OCI-LY3 (cell line): ENCODE results near the gene DNAH7.

ENCODE experiments used
- H2AFZ ChIP-seq: fragments of 200-600, 300-600 bp; shearing (Covaris generic); 2 replicates; pipeline ENCODE4 v1.6.0; 2014; ENCODE audit warnings: antibody characterized with exemption, low read depth, low read length
- H3K27ac ChIP-seq: fragments of 200-600, 300-600 bp; sonication (generic); 2 replicates; pipeline ENCODE4 v1.5.1; 2014; ENCODE audit warnings: mild to moderate bottlenecking, low read length, moderate library complexity, mixed read lengths
- H3K27me3 ChIP-seq: fragments of 200-600, 300-600 bp; sonication (generic); 2 replicates; pipeline ENCODE4 v1.6.1; 2014; ENCODE audit warnings: low read depth, low read length, mixed read lengths
- H3K36me3 ChIP-seq: fragments of 200-600, 300-600 bp; sonication (generic); replicated peaks from 2 replicates; pipeline ENCODE3; 2014; ENCODE audit warnings: low read depth, low read length, mixed read lengths
- H3K4me1 ChIP-seq: fragments of 300-600, 200-600 bp; sonication (generic); 2 replicates; pipeline ENCODE4 v1.6.1; 2014; ENCODE audit warnings: low read length, mixed read lengths
- H3K4me2 ChIP-seq: fragments of 200-600, 300-600 bp; sonication (generic); 2 replicates; pipeline ENCODE4 v1.6.1; 2014; ENCODE audit warnings: low read length, mixed read lengths
- H3K4me3 ChIP-seq: fragments of 300-600, 200-600 bp; sonication (generic); 2 replicates; pipeline ENCODE4 v1.5.1; 2014; ENCODE audit warnings: antibody characterized with exemption, mild to moderate bottlenecking, low read length, moderate library complexity
- H3K79me2 ChIP-seq: fragments of 300-600, 200-600 bp; shearing (Covaris generic); 2 replicates; pipeline ENCODE4 v1.6.1; 2014; ENCODE audit warnings: mild to moderate bottlenecking, low read length, mixed read lengths
- H3K9ac ChIP-seq: fragments of 300-600, 200-600 bp; shearing (Covaris generic); 2 replicates; pipeline ENCODE4 v1.6.0; 2014; ENCODE audit warnings: mild to moderate bottlenecking, low read length, moderate library complexity
- H3K9me3 ChIP-seq: fragments of 200-600, 300-600 bp; shearing (Covaris generic); 2 replicates; pipeline ENCODE4 v1.6.1; 2014; ENCODE audit warnings: low read length, mixed read lengths; ENCODE audit not compliant: insufficient read depth
- H4K20me1 ChIP-seq: fragments of 200-600, 300-600 bp; sonication (generic); 2 replicates; pipeline ENCODE4 v1.6.1; 2016; ENCODE audit warnings: low read length, mixed read lengths; ENCODE audit not compliant: insufficient read depth
- CTCF ChIP-seq: fragments of 200-600, 300-600 bp; sonication (generic); IDR thresholded peaks from 2 replicates; pipeline ENCODE4 v1.5.1; 2014; ENCODE audit warnings: antibody characterized with exemption, low read length, low read depth
- EZH2phosphoT487 ChIP-seq: fragments of 200-600 bp; shearing (Covaris generic); IDR thresholded peaks from 2 replicates; pipeline ENCODE4 v1.6.1; 2018; ENCODE audit warnings: antibody characterized with exemption, mixed run types, low read depth

The DNAH7 gene

GRCh38 chr2:195857132-195857531 is 211.5 kb downstream of the DNAH7 start:
- no peak overlapping the region for H3K4me3 ChIP-seq
- no peak overlapping the region for H2AFZ ChIP-seq

GRCh38 chr2:195850764-195851163 is 217.9 kb downstream of the DNAH7 start:
- Histone ChIP-seq H3K4me3 (no peak overlapping the region), H3K9me3 (no peaks in the 10 kb centered on the region), H2AFZ (no peak overlapping the region), H3K4me1 (no peaks in the 10 kb centered on the region), H3K4me2 (no peak overlapping the region), H3K27me3 (no peaks in the 10 kb centered on the region), H3K79me2 (no peaks in the 10 kb centered on the region), H3K27ac (no peak overlapping the region), H4K20me1 (no peaks in the 10 kb centered on the region), H3K36me3 (no peaks in the 10 kb centered on the region), H3K9ac (no peak overlapping the region)
- TF ChIP-seq EZH2phosphoT487 (no peak), CTCF (no peak)

More at GRCh38 chr2:195857132-195857531, 211.5 kb downstream of the DNAH7 start:
- Histone ChIP-seq H3K27me3 (no peaks in the 10 kb centered on the region), H3K36me3 (no peaks in the 10 kb centered on the region), H3K79me2 (no peaks in the 10 kb centered on the region), H4K20me1 (no peaks in the 10 kb centered on the region), H3K4me1 (no peaks in the 10 kb centered on the region), H3K9me3 (no peaks in the 10 kb centered on the region), H3K27ac (no peak overlapping the region), H3K9ac (no peak overlapping the region), H3K4me2 (no peak overlapping the region)
- TF ChIP-seq CTCF = no peak
- no peak for TF ChIP-seq EZH2phosphoT487

GRCh38 chr2:195848119-195848899 is 220.3 kb downstream of the DNAH7 start:
- H3K36me3 ChIP-seq = no peaks in the 10 kb centered on the region
- peak; percentile 33 for TF ChIP-seq CTCF
- no peak for TF ChIP-seq EZH2phosphoT487

GRCh38 chr2:195842932-195843331 is 225.7 kb downstream of the DNAH7 start:
- Histone ChIP-seq H2AFZ (peak overlapping the region; percentile 78), H3K9me3 (no peaks in the 10 kb centered on the region), H3K27ac (no peak overlapping the region), H3K9ac (no peak overlapping the region), H3K4me1 (peaks cover 18% of the 10 kb centered on the region), H3K79me2 (no peaks in the 10 kb centered on the region), H3K27me3 (no peaks in the 10 kb centered on the region), H3K4me2 (peak overlapping the region; percentile 52), H4K20me1 (no peaks in the 10 kb centered on the region), H3K4me3 (peak overlapping the region; percentile 14), H3K36me3 (no peaks in the 10 kb centered on the region)
- no peak for TF ChIP-seq CTCF
- no peak for TF ChIP-seq EZH2phosphoT487

More at GRCh38 chr2:195848119-195848899, 220.3 kb downstream of the DNAH7 start:
- Histone ChIP-seq H4K20me1 (no peaks in the 10 kb centered on the region), H2AFZ (no peak overlapping the region), H3K4me2 (no peak overlapping the region), H3K4me3 (no peak overlapping the region), H3K4me1 (no peaks in the 10 kb centered on the region), H3K9me3 (no peaks in the 10 kb centered on the region), H3K9ac (no peak overlapping the region), H3K79me2 (no peaks in the 10 kb centered on the region), H3K27ac (no peak overlapping the region), H3K27me3 (no peaks in the 10 kb centered on the region)
